Cardiac muscle cell (in vitro differentiated cells and primary cell): ENCODE data around the gene C14orf180. TPM values are rescaled to one million over a fixed set of nuclear protein-coding genes. Genes with fewer than 3 reads are reported as not detected.

Experiments used
- DNase-seq, 2 donors: peaks; one replicate each; pipeline versions ENCODE4 v3.0.0 to v3.0.0-alpha.2; 2010 to 2017; ENCODE audit warnings: low read depth in 1 of 2, low spot score in 1 of 2
- H3K27ac ChIP-seq: fragments of 200-600 bp; sonication (generic); 2 replicates; pipeline ENCODE4 v1.5.1; 2016
- H3K27me3 ChIP-seq: fragments of 200-600 bp; sonication (generic); 2 replicates; pipeline ENCODE4 v1.6.0; 2016; ENCODE audit warnings: control low read depth
- H3K36me3 ChIP-seq: fragments of 200-600 bp; sonication (generic); 2 replicates; pipeline ENCODE4 v1.5.1; 2016; ENCODE audit warnings: control low read depth
- H3K4me1 ChIP-seq: fragments of 200-600 bp; sonication (generic); 2 replicates; pipeline ENCODE4 v1.8.1; 2017; ENCODE audit warnings: low read depth, mild to moderate bottlenecking, mixed run types
- H3K4me3 ChIP-seq: fragments of 200-600 bp; sonication (generic); 2 replicates; pipeline ENCODE4 v1.5.1; 2016; ENCODE audit warnings: mild to moderate bottlenecking
- H3K9me3 ChIP-seq: fragments of 200-600 bp; sonication (generic); 2 replicates; pipeline ENCODE4 v1.5.1; 2017; ENCODE audit warnings: low read depth, mild to moderate bottlenecking, control low read depth
- polyA plus RNA-seq: library from polyadenylated mRNA; unstranded; fragments of >200 nt; fragmentation: Nextera tagmentation; extraction: Ambion mirVana; gene quantifications from 2 replicates; pipeline ENCODE4 v1.2.1, GENCODE V29; 2016
- total RNA-seq: library from RNA; depleted of rRNA; stranded (reverse); fragments of >200 nt; gene quantifications from 2 replicates; pipeline ENCODE4 v1.2.3, GENCODE V29; 2016
- TF ChIP-seq, protein P1 (sequence below): IDR thresholded peaks from 2 replicates; pipeline ENCODE4 v1.5.1; 2012; ENCODE audit warnings: low read depth, mild to moderate bottlenecking, low read length

Gene C14orf180
- total RNA-seq, result 17.1 and 18.4 TPM in 2 replicates
- 13.3 and 19.7 TPM in 2 replicates for polyA plus RNA-seq

DNA sequence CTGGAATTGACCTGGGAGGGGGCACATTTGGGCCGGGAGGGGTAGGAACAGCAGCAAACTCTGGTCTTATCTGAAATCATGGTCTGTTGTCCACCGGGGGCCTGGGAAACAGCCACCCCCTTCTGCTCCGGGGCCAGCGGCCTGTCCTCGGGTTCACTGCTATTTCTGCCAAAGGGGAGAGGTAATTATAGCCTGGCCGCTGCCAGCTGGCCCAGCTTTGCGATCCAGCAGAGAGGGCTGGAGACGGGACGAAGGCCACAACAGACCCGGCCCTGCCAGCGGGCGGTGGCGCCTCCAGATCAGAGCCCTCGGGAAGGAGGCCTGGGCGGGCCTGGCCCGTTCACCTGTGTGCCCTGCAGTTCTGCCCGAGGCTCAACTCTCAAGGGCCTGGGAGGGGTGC is at the start of gene C14orf180:
Gene C14orf180, plus strand, starts transcription at position 258 of the 400 bp plus-strand sequence. CDS start 6,667 bp downstream, outside the sequence.
- TF ChIP-seq, protein P1, sequence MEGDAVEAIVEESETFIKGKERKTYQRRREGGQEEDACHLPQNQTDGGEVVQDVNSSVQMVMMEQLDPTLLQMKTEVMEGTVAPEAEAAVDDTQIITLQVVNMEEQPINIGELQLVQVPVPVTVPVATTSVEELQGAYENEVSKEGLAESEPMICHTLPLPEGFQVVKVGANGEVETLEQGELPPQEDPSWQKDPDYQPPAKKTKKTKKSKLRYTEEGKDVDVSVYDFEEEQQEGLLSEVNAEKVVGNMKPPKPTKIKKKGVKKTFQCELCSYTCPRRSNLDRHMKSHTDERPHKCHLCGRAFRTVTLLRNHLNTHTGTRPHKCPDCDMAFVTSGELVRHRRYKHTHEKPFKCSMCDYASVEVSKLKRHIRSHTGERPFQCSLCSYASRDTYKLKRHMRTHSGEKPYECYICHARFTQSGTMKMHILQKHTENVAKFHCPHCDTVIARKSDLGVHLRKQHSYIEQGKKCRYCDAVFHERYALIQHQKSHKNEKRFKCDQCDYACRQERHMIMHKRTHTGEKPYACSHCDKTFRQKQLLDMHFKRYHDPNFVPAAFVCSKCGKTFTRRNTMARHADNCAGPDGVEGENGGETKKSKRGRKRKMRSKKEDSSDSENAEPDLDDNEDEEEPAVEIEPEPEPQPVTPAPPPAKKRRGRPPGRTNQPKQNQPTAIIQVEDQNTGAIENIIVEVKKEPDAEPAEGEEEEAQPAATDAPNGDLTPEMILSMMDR, result no peak
- peaks cover 97% of the 10 kb centered on the region for H3K4me1 ChIP-seq
- no peak within 1 kb of the TSS for H3K4me3 ChIP-seq
- no peaks in the 10 kb centered on the region for H3K9me3 ChIP-seq
- H3K27ac ChIP-seq, result peak within 1 kb of the TSS; percentile 97
- DNase-seq, result no peak
- no peaks in the 10 kb centered on the region for H3K27me3 ChIP-seq
- no peaks in the 10 kb centered on the region for H3K36me3 ChIP-seq

- H3K27me3 ChIP-seq, result no peaks in the 10 kb centered on the region
- no peaks in the 10 kb centered on the region for H3K36me3 ChIP-seq
- H3K4me1 ChIP-seq, result peaks cover 9% of the 10 kb centered on the region
- no peak overlapping the region for H3K27ac ChIP-seq
- no peaks in the 10 kb centered on the region for H3K9me3 ChIP-seq
- DNase-seq, result no peak
- TF ChIP-seq, protein P1, result no peak
- H3K4me3 ChIP-seq, result no peak overlapping the region
These were observed 48.9 kb upstream of the C14orf180 start for GRCh38 chr14:104530646-104531045.

DNA sequence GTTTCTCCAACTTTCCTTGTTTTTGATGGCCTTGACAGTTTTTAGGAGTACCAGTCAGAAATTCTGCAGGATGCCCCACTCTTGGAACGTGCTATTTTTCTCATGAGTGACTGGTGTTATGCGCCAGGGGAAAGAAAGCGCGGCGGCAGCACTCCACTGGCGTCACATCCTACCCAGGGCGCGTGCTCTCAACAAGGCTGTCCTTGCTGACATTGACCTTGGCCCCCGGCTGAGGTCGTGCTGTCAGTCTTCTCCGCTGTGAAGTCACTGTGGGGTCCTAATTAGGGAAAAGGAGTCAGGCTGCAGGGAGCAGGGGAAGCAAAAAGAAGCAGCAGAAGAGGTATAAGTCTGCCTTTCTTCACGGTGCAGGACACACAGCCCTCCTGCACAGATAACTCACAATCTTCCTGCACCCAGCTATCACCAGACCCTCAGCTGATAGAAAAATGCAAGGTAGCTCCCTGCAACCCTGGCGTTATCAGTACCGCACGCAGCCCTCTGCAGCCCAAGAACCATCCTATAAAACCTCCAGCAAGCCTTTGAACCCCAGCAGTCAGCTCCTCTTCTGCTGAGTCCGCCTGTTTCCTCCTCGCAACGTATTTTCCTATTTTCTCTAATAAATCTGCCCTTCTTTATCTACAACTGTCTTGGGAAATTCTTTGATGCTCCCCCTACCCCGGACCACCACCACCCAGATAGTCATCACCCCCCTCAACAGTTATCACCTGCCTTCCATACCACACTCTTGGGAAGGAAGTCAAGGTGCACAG is 48.0 kb upstream of the C14orf180 start:
- Histone ChIP-seq H3K4me1 (peaks cover 9% of the 10 kb centered on the region), H3K9me3 (no peaks in the 10 kb centered on the region), H3K4me3 (no peak overlapping the region), H3K27ac (no peak overlapping the region), H3K36me3 (no peaks in the 10 kb centered on the region), H3K27me3 (no peaks in the 10 kb centered on the region)
- DNase-seq, result no peak
- TF ChIP-seq, protein P1, result no peak

GRCh38 chr14:104532191-104532555 is 47.4 kb upstream of the C14orf180 start:
- DNase-seq, result no peak
- H3K27me3 ChIP-seq, result no peaks in the 10 kb centered on the region
- TF ChIP-seq, protein P1, result no peak

DNA sequence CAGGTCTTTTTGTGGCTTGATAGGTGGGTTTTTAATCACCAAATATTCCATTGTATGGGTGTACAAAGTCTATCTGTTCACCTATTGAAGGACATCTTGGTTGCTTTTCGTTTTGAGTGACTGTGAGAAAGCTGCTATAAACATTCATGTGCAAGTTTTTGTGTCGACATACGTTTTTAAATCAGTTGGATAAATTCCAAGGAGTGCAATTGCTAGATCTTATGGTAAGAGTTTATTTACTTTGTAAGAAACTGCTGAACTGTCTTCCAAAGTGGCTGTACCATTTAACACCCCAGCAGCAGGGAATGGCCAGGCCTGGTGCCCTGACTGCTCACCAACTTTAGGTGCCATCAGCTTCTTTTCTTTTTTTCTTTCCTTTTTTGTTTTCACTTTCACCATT is 45.5 kb upstream of the C14orf180 start:
- no peak overlapping the region for H3K4me3 ChIP-seq
- peaks cover 9% of the 10 kb centered on the region for H3K4me1 ChIP-seq
- H3K27me3 ChIP-seq, result no peaks in the 10 kb centered on the region
- no peaks in the 10 kb centered on the region for H3K9me3 ChIP-seq
- no peaks in the 10 kb centered on the region for H3K36me3 ChIP-seq
- no peak for DNase-seq
- TF ChIP-seq, protein P1, result no peak
- H3K27ac ChIP-seq, result no peak overlapping the region

More at GRCh38 chr14:104532191-104532555, 47.4 kb upstream of the C14orf180 start:
- H3K27ac ChIP-seq, result no peak overlapping the region
- no peaks in the 10 kb centered on the region for H3K9me3 ChIP-seq
- no peak overlapping the region for H3K4me3 ChIP-seq
- peaks cover 9% of the 10 kb centered on the region for H3K4me1 ChIP-seq
- H3K36me3 ChIP-seq, result no peaks in the 10 kb centered on the region
